ENCODE measurements around the gene PPP1R3G. TPM values are rescaled to one million over a fixed set of nuclear protein-coding genes. Genes with fewer than 3 reads are reported as not detected.

Gene PPP1R3G
- total RNA-seq, 4 donors from 2014 or later = 0.88 to 3.2 (median 2.9) TPM

- 69 to 78% methylated on average over 2 of the region's 2 CpGs for WGBS, 2 donors
- intact Hi-C loops (cut with DNase I; ENCODE audit: low total_unique reads) = no loop called here
- H3K4me3 ChIP-seq (ENCODE audit: low read depth, poor library complexity, severe bottlenecking) = no peak overlapping the region
- peak in 1 of 2 donors; percentile 23 for DNase-seq (ENCODE audit: low spot score in 2 of 2)
- TF ChIP-seq CTCF (IDR thresholded peaks at IDR 0.05) (no peak), POLR2A (IDR thresholded peaks at IDR 0.05) (no peak)
Measured at GRCh38 chr6:5096482-5096881, 11.3 kb downstream of the PPP1R3G start.

- 87 to 91% methylated on average over 14 of the region's 14 CpGs for WGBS, 2 donors
- no peak overlapping the region for H3K4me3 ChIP-seq (ENCODE audit: low read depth, poor library complexity, severe bottlenecking)
- TF ChIP-seq POLR2A (IDR thresholded peaks at IDR 0.05) (no peak), CTCF (IDR thresholded peaks at IDR 0.05) (no peak)
- peak in 1 of 2 donors; percentile 60 for DNase-seq (ENCODE audit: low spot score in 2 of 2)
- intact Hi-C loops (cut with DNase I; ENCODE audit: low total_unique reads) = no loop called here
Measured at GRCh38 chr6:5098501-5099270, 13.5 kb downstream of the PPP1R3G start.

- intact Hi-C loops (cut with DNase I; ENCODE audit: low total_unique reads) = no loop called here
- 92 to 93% methylated on average over 3 of the region's 3 CpGs for WGBS, 2 donors
- no peak for TF ChIP-seq CTCF (IDR thresholded peaks at IDR 0.05)
- no peak for TF ChIP-seq POLR2A (IDR thresholded peaks at IDR 0.05)
- H3K4me3 ChIP-seq (ENCODE audit: low read depth, poor library complexity, severe bottlenecking) = no peak overlapping the region
- DNase-seq (ENCODE audit: low spot score in 2 of 2) = peak in 1 of 2 donors; percentile 3
Measured at GRCh38 chr6:5099537-5099936, 14.4 kb downstream of the PPP1R3G start.

DNA sequence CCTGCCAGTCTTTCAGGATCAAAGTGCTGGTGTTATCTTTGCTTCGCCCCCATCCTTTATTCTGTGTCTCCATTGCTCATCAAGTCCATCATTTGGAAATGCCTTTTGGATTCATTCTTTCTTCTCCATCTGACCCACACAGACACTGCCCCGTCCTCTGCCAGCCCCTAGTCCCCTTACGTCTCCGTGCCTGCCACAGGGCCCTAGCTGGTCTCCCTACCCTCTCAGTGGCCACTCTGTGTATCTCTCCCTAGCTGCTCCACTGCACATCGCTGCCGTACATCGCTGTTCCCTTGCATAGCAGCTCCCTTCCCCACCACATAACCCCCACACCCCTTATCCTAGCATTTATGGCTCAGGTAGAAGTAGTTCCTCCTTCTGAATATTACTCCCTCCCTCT lies 15.7 kb downstream of the PPP1R3G start:
- WGBS, 2 donors = 94 to 98% methylated on average over 7 of the region's 7 CpGs
- no peak for TF ChIP-seq POLR2A (IDR thresholded peaks at IDR 0.05)
- no peak for TF ChIP-seq CTCF (IDR thresholded peaks at IDR 0.05)
- H3K4me3 ChIP-seq (ENCODE audit: low read depth, poor library complexity, severe bottlenecking) = no peak overlapping the region
- intact Hi-C loops (cut with DNase I; ENCODE audit: low total_unique reads) = no loop called here
- peak in 1 of 2 donors; percentile 56 for DNase-seq (ENCODE audit: low spot score in 2 of 2)

- H3K4me3 ChIP-seq (ENCODE audit: low read depth, poor library complexity, severe bottlenecking) = no peak overlapping the region
- 87 to 90% methylated on average over 8 of the region's 8 CpGs for WGBS, 2 donors
- peak in 1 of 2 donors; percentile 57 for DNase-seq (ENCODE audit: low spot score in 2 of 2)
- TF ChIP-seq POLR2A (IDR thresholded peaks at IDR 0.05) = no peak
- intact Hi-C loops (cut with DNase I; ENCODE audit: low total_unique reads) = no loop called here
Measured at GRCh38 chr6:5102267-5102970, 17.3 kb downstream of the PPP1R3G start.

GRCh38 chr6:5103250-5103649 lies 18.1 kb downstream of the PPP1R3G start:
- DNase-seq (ENCODE audit: low spot score in 2 of 2) = peak in 1 of 2 donors; percentile 23
- TF ChIP-seq CTCF (IDR thresholded peaks at IDR 0.05) (no peak), POLR2A (IDR thresholded peaks at IDR 0.05) (no peak)
- H3K4me3 ChIP-seq (ENCODE audit: low read depth, poor library complexity, severe bottlenecking) = no peak overlapping the region
- intact Hi-C loops (cut with DNase I; ENCODE audit: low total_unique reads) = no loop called here
- WGBS, 2 donors = 73 to 84% methylated on average over 8 of the region's 8 CpGs

All from lower leg skin (tissue), 4 donors.